Peyer's patch (tissue), 4 donors: ENCODE data around the gene UBC. TPM values are rescaled to one million over a fixed set of nuclear protein-coding genes. Genes with fewer than 3 reads are reported as not detected.

ENCODE experiments used
- DNase-seq, 3 donors: peaks; one replicate each; pipeline ENCODE4 v3.0.0-alpha.2; 2017 to 2019
- H3K27ac ChIP-seq, 4 donors: fragments of 200-600 bp; sonication (generic); one replicate each; pipeline ENCODE4 v1.5.1; 2016 to 2019
- H3K27me3 ChIP-seq, 2 donors: fragments of 200-600 bp; sonication (generic); one replicate each; pipeline ENCODE4 v1.5.1; 2019
- H3K36me3 ChIP-seq, 3 donors: fragments of 200-600 bp; sonication (generic); one replicate each; pipeline ENCODE4 v1.5.1; 2016 to 2019
- H3K4me1 ChIP-seq, 4 donors: fragments of 200-600 bp; sonication (generic); one replicate each; pipeline ENCODE4 v1.5.1; 2016 to 2019
- H3K4me3 ChIP-seq, 4 donors: fragments of 200-600 bp; sonication (generic); 1 replicate in 3 of 4; 2 replicates in 1 of 4; pipeline ENCODE4 v1.5.1; 2016 to 2019; ENCODE audit warnings: mild to moderate bottlenecking in 1 of 4
- H3K9me3 ChIP-seq, 4 donors: fragments of 200-600 bp; sonication (generic); one replicate each; pipeline ENCODE4 v1.5.1; 2016 to 2019; ENCODE audit warnings: mild to moderate bottlenecking in 1 of 4
- POLR2A ChIP-seq, 2 donors: fragments of 450-650 bp; IDR thresholded peaks; one replicate each; pipeline ENCODE4 v1.5.1; 2017; ENCODE audit warnings: antibody characterized with exemption in 2 of 2, mild to moderate bottlenecking in 2 of 2, moderate library complexity in 2 of 2
- total RNA-seq, 4 donors: library from RNA; depleted of rRNA; stranded (reverse); fragments of >200 nt; gene quantifications; one replicate each; pipeline ENCODE4 v1.1.0, GENCODE V29; 2016
- TF ChIP-seq, protein P1 (sequence below), 6 experiments: fragments of 450-650 bp in 4 of 6; fragments of 200-600 bp in 2 of 6; sonication (generic) in 1 of 6; IDR thresholded peaks; one replicate each; pipeline ENCODE4 v1.5.1; 2017 to 2019; ENCODE audit warnings: antibody characterized with exemption in 6 of 6, mild to moderate bottlenecking in 3 of 6, moderate library complexity in 1 of 6

The UBC gene
- total RNA-seq, 4 donors from 2014 or later: 898 to 2,531 (median 1,185) TPM

DNA sequence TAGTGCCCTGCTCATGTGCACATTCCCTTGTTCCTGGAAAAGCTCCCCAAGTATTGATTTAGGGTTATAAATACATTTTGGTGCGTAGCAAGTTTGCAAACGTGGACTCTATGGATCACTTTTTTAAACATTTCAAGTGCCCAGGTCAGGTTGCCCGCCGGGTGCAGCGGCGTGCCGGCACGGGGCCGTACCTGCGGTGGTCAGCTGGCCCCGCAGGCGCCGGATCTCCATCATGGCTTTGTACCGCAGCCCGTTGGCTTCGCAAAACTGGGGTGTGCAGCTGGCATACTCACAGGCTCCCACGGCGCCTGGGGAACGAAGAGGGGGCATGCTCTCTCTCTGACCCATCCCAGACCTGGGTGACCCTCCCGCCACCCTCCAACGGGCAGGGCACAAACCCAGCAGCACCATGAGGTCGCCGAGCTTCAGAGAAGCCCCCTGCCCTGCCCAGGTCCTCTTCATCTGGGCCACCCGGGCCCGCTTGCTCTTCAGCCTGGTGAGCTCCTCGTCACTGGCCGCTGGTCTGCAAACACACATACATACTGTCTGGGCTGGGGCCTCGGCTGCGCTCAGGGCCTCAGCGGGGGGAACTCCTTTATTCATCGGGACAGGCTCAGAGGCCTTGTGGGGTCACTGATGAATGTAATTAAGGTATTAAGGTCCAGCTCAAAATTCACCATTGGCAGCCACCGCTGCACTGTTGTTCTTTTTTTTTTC, 39.4 kb upstream of the UBC start:
- H3K36me3 ChIP-seq: peaks cover 0 to 58% (median 0%) of the 10 kb centered on the region in 3 donors

GRCh38 chr12:124952801-124953200, 38.4 kb upstream of the UBC start:
- no peaks in the 10 kb centered on the region for H3K4me1 ChIP-seq
- H3K4me3 ChIP-seq: no peak overlapping the region
- no peak for DNase-seq
- peaks cover 0 to 62% (median 0%) of the 10 kb centered on the region in 3 donors for H3K36me3 ChIP-seq
- H3K9me3 ChIP-seq: no peaks in the 10 kb centered on the region
- TF ChIP-seq, protein P1, sequence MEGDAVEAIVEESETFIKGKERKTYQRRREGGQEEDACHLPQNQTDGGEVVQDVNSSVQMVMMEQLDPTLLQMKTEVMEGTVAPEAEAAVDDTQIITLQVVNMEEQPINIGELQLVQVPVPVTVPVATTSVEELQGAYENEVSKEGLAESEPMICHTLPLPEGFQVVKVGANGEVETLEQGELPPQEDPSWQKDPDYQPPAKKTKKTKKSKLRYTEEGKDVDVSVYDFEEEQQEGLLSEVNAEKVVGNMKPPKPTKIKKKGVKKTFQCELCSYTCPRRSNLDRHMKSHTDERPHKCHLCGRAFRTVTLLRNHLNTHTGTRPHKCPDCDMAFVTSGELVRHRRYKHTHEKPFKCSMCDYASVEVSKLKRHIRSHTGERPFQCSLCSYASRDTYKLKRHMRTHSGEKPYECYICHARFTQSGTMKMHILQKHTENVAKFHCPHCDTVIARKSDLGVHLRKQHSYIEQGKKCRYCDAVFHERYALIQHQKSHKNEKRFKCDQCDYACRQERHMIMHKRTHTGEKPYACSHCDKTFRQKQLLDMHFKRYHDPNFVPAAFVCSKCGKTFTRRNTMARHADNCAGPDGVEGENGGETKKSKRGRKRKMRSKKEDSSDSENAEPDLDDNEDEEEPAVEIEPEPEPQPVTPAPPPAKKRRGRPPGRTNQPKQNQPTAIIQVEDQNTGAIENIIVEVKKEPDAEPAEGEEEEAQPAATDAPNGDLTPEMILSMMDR (IDR thresholded peaks at IDR 0.05): no peak
- TF ChIP-seq POLR2A (IDR thresholded peaks at IDR 0.05): no peak
- H3K27me3 ChIP-seq: no peaks in the 10 kb centered on the region
- no peak overlapping the region for H3K27ac ChIP-seq

More for the DNA sequence above, 39.4 kb upstream of the UBC start:
- TF ChIP-seq, protein P1 (IDR thresholded peaks at IDR 0.05): no peak
- no peak for TF ChIP-seq POLR2A (IDR thresholded peaks at IDR 0.05)
- DNase-seq: no peak
- Histone ChIP-seq H3K27ac (no peak overlapping the region), H3K4me1 (no peaks in the 10 kb centered on the region), H3K4me3 (no peak overlapping the region), H3K27me3 (no peaks in the 10 kb centered on the region), H3K9me3 (no peaks in the 10 kb centered on the region)

- Histone ChIP-seq H3K9me3 (no peaks in the 10 kb centered on the region), H3K4me1 (no peaks in the 10 kb centered on the region), H3K4me3 (no peak overlapping the region), H3K27ac (no peak overlapping the region), H3K27me3 (no peaks in the 10 kb centered on the region), H3K36me3 (peaks cover 0 to 65% (median 0%) of the 10 kb centered on the region in 3 donors)
- no peak for TF ChIP-seq POLR2A (IDR thresholded peaks at IDR 0.05)
- TF ChIP-seq, protein P1 (IDR thresholded peaks at IDR 0.05): no peak
- no peak for DNase-seq
Measured at GRCh38 chr12:124952295-124952694, 37.8 kb upstream of the UBC start.

- H3K4me1 ChIP-seq: no peaks in the 10 kb centered on the region
- no peaks in the 10 kb centered on the region for H3K9me3 ChIP-seq
- peaks cover 0 to 53% (median 0%) of the 10 kb centered on the region in 3 donors for H3K36me3 ChIP-seq
- TF ChIP-seq, protein P1 (IDR thresholded peaks at IDR 0.05): no peak
- no peak for TF ChIP-seq POLR2A (IDR thresholded peaks at IDR 0.05)
- H3K27me3 ChIP-seq: no peaks in the 10 kb centered on the region
- no peak overlapping the region for H3K4me3 ChIP-seq
- H3K27ac ChIP-seq: no peak overlapping the region
- no peak for DNase-seq
Measured at GRCh38 chr12:124949779-124950728, 35.6 kb upstream of the UBC start.

- no peak overlapping the region for H3K27ac ChIP-seq
- H3K27me3 ChIP-seq: no peaks in the 10 kb centered on the region
- no peak overlapping the region for H3K4me3 ChIP-seq
- H3K9me3 ChIP-seq: no peaks in the 10 kb centered on the region
- TF ChIP-seq, protein P1 (IDR thresholded peaks at IDR 0.05): no peak
- no peak for TF ChIP-seq POLR2A (IDR thresholded peaks at IDR 0.05)
- peaks cover 0 to 51% (median 0%) of the 10 kb centered on the region in 3 donors for H3K36me3 ChIP-seq
- no peaks in the 10 kb centered on the region for H3K4me1 ChIP-seq
- no peak for DNase-seq
Measured at GRCh38 chr12:124949066-124949465, 34.6 kb upstream of the UBC start.
